Posterior cingulate gyrus (tissue), 11 donors: ENCODE measurements around the gene PALM.
"Not testable (repeated sequence)": the region's sequence is repeated elsewhere in the genome, so short reads cannot be mapped to it uniquely, and the experiment has no call there.

ENCODE experiments used
- DNase-seq, 10 donors: peaks; one replicate each; pipeline versions ENCODE4 v3.0.0 to v3.0.0-alpha.2; 2020 to 2021; ENCODE audit warnings: mixed read lengths in 3 of 10
- intact Hi-C: fragments of 100-400 bp; cut with DNase I; formaldehyde crosslinking; loops from one replicate; pipeline ENCODE4 v1.15.1; 2023

PALM gene, protein sequence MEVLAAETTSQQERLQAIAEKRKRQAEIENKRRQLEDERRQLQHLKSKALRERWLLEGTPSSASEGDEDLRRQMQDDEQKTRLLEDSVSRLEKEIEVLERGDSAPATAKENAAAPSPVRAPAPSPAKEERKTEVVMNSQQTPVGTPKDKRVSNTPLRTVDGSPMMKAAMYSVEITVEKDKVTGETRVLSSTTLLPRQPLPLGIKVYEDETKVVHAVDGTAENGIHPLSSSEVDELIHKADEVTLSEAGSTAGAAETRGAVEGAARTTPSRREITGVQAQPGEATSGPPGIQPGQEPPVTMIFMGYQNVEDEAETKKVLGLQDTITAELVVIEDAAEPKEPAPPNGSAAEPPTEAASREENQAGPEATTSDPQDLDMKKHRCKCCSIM

DNA sequence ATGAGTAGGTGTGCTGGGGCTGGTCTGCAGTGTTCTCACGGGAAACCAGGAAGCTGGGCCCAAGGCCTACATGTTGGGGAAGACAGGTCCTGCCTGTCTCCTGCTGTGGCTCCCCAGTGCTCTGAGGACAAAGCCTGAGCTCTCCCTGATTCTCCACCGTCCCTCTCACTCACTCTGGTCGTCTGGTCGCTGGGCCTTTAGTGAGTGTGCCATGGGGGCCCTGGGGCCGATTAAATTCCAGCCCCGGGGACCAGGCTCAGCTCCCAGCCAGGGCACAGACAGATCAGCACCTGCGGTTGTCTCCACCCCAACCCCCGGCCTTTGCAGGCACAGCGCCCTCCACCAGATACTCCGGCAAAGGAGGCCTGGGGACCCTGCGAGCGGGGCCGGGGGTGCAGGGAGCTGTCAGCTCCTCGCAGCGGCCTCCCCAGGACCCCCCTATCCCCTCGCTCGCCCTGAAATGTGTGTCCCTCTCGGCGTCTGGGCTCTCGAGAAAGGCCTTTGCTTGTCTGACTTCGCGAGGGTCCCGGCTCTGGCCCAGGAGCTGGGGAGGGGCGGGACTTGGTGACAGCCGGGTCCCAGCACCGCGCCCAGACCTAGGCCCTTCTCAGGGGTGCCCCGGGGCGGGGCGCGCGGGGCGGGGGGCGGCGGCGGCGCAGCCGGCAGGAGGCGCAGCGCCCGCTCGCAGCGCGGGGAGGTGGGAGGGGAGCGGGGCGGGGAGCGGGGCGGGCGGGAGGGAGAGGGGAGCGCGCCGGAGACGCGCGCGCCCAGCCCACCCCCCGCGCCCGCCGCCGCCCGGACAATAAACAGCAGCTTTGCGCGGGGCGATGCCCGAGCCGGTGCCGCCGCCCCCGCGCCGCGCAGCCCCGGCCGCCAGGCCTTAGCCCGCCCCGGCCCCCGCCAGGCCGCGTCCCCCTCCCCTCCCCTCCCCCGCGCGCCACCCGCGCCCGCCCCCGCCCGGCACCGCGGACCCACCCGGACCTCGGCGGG is at the start of gene PALM:
Gene PALM, plus strand, starts transcription at position 782 of the 990 bp plus-strand sequence. CDS start 212 bp downstream, outside the sequence.
- intact Hi-C loops: no loop called here
- peak in 2 of 10 donors; percentile 35 to 47 for DNase-seq

DNA sequence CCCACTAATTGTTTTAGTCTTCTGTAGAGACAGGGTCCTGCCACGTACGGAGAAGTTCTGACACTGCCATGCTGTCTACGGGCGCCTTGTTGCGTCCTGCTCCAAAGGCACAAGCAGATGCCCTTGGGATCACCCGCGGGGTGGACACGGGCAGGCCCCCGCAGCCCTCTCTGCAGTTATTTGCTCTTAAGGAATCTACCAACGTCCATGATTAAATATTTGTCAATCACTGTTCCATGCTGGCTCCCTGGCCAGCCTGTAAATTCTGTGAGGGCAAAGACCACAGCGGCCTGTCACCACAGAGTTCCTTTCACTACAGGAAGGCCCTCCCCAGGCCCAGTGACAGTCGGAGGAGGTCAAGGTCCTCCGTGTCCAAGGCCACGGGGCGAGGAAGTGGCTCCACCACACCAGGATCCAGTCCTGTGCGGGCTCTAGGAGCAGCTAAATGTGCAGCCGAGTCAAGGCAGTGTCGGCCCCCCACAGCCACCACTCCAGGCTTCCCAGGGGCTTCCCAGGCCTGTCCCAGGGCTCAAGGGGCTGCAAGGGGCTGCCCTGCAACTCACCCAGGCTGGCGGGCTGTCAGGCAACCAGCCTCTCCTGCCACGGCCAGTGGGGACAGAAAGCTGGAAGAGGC is 47.8 kb upstream of the PALM start:
- intact Hi-C loops: loop anchor here (10.0 kb wide), 2 partner anchors 134 to 264 kb away; partner anchors contain the start of genes ARID3A and PTBP1
- no peak for DNase-seq

DNA sequence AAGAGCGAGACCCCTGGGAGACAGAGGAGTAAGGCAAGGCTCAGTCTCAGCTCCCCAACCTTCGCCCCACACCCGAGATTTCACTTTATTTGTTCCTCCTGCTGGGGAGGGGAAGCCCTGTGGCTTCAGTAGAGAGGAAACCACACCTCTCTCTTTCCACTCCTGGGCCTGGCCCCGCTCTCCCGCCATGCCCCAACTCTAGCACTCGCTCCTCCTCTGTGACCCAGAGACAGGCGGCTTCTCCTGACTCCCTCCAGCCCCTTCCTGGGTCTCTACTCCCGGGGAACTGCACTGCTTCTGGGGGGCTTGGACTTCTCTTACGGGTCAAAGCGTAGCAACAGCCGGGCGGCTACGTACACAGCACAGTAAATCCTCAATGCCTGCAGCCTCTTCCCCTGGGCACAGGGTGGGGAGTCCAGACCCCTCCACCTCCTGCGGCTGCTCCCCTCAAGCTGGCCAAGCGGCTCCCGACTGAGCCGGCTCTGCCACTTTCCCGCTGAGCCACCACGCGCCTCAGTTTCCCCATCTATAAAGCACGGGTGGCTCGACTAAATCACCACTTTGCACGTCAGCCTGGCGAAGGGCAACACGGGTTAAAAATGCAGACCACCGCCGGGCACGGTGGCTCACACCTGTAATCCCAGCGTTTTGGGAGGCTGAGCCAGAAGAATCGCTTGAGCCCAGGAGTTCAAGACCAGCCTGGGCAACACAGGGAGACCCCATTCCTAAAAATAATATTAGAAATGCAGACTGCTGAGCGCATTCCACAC is 47.1 kb upstream of the PALM start:
- no peak for DNase-seq
- intact Hi-C loops: loop anchor here (10.0 kb wide), 2 partner anchors 133 to 263 kb away; partner anchors contain the start of genes ARID3A and PTBP1

DNA sequence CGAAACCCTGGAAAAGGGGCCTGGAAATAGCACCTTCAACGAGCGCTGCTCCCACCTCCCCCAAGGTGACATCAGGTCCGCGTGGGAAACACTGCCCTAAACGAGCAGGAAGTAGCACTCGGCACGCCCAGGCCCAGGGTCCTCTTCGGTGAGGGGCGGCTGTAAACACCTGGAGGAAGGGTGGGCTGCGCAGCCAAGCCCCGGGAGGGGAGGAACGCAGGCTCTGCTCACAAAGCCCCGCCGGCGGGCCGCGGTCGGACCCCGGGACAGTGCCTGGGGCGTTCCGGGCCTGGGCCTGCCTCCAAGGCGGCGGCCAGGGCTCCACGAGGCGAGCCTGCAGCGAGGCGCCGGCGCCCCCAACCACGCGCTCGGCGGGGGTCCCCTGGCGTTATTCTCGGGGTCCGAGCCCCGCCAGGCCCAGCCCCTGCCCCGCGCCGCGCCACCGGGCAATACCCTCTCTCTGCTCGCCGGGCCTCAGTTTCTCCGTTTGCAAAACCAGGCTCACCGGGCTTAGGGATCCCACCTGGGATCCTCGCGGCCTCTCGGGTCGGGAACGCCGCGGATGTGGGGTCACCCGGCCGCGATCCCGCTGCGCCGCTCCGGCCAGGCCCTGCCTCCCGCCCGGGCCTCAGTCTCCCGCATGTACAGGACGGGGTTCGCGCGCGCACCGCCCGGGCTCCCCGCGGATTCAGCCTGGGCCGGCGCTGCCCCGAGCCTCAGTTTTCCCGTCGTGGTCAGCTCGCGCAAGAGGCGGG is 46.4 kb upstream of the PALM start:
- no peak for DNase-seq
- intact Hi-C loops: loop anchor here (10.0 kb wide), 2 partner anchors 132 to 262 kb away; partner anchors contain the start of genes ARID3A and PTBP1

DNA sequence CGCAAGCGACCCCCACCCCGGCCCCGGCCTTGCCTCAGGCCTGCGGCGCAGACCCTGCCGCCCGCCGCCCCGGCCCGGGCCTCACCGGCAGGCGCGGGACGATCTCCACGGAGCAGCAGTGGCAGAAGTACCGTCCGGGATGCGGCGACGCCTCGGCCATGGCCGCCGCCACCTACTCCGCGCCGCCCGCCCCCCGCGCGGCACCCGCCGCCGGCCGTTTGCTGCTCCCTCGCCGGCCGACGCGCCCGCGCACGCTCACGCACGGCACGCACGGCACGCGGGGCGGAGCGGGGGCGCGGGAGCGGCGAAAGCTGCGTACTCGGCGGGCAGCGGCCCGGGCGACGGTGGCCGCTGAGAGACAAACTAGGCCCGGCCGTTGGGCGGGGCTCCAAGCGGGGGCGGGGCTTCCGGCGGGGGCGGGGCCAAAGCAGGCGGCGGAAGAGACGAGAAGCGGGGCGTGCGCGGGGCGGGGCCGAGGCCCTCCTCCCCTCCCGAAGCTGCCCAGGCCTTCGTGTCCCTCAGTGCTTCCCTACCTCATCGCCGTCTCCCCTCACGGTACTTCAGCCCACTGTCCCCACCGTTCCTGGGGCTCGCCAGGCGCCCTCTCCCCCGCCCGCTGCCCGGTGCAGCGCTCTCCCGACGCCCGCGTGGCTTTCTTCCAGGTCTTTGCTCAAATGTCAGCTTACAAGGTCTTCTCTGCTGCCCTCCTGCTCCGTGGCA is 45.6 kb upstream of the PALM start, which contains the start of gene RNF126:
Gene RNF126, minus strand, starts transcription at position 253 of the 720 bp plus-strand sequence. Its CDS starts 93 bp downstream, at position 160.
- intact Hi-C loops: loop anchor here (10.0 kb wide), 2 partner anchors 132 to 262 kb away; partner anchors contain the start of genes ARID3A and PTBP1
- peak; percentile 73 to 97 (median 84) for DNase-seq

DNA sequence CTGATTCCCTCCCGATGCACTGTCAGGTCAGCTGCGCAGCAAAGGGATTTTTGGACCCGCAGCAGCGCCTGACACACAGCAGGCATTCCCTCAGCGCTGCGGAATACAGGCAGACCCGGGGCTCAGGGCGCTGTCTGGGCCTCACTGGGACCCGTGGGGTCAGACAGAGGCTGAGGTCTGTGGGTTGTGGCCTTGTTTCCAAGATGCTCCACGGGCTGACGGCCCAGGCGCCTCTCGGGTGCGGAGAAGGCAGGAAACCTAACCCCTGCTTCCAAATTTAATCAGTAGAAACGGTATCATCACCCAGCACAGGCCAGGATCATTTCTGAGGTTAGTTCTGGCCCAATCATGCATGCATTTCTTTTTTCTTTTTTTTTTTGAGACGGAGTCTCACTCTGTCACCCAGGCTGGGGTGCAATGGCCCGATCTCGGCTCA is 45.0 kb upstream of the PALM start:
- intact Hi-C loops: loop anchor here (10.0 kb wide), 2 partner anchors 131 to 261 kb away; partner anchors contain the start of genes ARID3A and PTBP1
- DNase-seq: no peak

DNA sequence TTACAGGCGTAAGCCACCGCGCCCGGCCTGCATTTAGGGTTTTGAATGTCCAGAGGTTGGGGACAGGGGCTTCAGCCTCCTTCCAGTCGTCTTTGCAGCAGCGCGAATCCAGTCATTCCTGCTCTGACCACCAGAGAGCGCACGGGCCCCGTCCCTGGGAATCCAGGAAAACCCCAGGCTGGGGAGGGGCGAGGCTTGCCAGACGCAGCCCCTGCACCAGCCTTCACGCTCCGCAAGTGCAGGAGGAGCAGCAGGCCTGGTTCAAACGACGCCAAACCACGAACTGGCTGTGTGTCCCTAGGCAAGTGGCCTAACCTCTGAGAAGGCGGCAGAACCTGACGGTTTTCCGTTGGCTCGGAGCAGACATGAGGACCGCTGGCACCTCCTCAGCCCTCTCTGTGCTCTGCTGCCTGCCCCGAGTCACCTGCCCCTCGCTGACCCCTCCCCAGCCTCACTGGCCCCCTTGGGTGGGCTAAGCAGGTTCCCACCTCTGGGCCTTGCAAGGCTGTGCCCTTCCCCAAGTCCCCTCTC is 43.8 kb upstream of the PALM start:
- peak; percentile 63 to 97 (median 84) for DNase-seq
- intact Hi-C loops: loop anchor here (1.0 to 10.0 kb wide), 3 partner anchors 69 to 260 kb away; partner anchors contain the start of genes ARID3A and PTBP1

DNA sequence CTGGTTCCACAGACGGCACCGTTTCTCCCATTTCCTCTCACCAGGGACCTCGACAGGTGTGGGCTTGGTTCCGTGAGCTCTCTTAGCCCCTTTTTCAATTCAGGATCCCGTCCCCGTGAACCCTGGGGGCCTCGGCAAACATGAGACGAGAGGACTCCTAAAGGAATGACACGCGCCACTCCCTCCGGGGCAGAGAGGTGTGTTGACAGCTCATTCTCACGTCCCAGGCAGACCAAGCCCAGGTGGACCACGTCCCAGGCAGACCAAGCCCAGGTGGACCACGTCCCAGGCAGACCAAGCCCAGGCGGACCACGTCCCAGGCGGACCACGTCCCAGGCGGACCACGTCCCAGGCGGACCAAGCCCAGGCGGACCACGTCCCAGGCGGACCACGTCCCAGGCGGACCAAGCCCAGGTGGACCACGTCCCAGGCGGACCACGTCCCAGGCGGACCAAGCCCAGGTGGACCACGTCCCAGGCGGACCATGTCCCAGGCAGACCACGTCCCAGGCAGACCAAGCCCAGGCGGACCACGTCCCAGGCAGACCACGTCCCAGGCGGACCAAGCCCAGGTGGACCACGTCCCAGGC is 41.7 kb upstream of the PALM start:
- DNase-seq: not testable (repeated sequence)
- intact Hi-C loops: loop anchor here (10.0 kb wide), 2 partner anchors 128 to 258 kb away; partner anchors contain the start of genes ARID3A and PTBP1

DNA sequence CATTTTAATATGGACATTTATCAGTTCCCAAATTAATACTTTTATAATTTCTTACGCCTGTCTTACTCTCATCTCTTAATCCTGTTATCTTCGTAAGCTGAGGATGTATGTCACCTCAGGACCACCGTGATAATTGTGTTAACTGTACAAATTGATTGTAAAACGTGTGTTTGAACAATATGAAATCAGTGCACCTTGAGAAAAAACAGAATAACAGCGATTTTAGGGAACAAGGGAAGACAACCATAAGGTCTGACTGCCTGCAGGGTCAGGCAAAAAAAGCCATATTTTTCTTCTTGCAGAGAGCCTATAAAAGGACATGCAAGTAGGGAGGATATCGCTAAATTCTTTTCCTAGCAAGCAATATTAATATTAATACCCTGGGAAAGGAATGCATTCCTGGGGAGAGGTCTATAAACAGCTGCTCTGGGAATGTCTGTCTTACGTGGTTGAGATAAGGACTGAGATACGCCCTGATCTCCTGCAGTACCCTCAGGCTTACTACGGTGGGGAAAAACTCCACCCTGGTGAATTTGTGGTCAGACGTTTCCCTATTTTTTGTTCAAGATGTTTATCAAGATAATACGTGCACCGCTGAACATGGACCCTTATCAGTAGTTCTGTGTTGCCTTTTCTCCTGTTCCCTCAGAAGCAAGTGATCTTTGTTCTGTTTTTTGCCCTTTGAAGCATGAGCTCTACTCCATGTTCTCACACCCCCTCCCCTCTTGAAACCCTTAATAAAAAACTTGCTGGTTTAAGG is 39.9 kb upstream of the PALM start:
- intact Hi-C loops: loop anchor here (10.0 kb wide), 2 partner anchors 126 to 256 kb away; partner anchors contain the start of genes ARID3A and PTBP1
- DNase-seq: not testable (repeated sequence)

DNA sequence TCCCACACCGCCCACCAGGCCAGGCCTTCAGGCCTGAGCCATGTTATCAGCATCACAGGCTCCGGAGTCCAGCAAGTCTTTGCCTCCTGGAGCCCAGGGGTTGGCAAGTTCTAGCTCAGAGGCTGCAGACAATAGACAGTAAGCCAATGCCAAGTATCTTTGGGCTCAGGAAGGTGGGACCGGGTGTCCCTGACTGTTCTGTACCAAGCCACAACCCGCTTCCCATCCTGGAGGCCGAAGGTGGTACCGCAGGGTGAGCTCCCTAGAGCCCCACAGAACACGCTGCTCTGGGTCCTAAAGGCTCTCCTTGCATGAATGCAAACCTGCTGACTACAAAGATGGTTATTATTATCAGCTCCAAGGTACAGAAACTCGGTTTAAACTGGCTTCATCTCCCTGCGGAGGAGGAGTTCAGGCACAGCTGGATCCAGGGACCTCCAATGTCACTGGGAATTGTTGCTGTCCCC is 38.1 kb upstream of the PALM start:
- no peak for DNase-seq
- intact Hi-C loops: no loop called here

DNA sequence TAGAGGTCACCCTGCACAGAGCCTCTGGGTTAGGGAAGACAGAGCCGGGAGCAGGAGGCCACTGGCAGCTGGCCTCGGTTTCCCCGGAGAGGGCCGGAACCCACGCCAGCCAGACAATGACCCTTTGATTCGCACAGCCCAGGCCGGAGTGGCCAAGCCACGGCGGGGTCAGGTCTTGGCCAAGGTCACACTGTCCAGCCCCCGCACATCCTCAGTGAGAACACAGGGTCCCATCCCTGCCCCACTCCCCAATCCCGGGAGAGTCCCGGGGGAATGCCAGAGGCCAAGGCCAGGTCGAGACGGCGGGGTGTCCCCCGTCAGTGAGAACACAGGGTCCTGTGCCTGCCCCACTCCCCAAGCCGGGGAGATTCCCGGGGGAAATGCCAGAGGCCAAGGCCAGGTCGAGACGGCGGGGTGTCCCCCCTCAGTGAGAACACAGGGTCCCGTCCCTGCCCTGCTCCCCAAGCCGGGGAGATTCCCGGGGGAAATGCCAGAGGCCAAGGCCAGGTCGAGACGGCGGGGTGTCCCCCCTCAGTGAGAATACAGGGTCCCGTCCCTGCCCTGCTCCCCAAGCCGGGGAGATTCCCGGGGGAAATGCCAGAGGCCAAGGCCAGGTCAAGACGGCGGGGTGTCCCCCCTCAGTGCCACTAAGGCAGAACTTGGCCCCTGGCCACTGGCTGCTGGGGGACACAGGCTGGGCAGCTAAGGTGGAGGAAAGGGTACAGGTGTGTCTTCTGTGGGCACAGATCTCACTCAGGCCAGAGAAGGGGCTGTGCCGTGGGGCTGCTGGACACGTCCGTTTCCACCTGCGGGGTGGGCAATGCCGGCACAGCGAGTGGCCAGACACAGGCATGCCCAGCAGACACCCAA is 34.2 kb upstream of the PALM start:
- intact Hi-C loops: no loop called here
- DNase-seq: peak in 1 of 10 donors; percentile 68

DNA sequence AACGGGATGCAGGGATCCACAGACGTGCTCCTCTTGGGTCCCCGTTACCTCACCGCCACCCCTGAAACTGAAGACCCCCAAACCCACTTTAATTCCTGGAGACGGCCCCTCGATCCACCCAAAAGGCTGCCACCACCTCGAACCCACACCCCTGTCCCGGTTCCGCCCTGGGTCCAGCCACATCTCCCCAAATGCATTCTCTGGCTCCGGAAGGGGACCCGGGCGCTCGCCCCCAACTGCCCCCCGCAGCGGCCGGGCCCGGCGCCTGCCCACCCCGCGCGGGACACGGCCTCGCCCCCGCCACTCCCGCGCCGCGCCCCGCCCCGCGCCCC is 32.8 kb upstream of the PALM start:
- intact Hi-C loops: no loop called here
- DNase-seq: no peak

DNA sequence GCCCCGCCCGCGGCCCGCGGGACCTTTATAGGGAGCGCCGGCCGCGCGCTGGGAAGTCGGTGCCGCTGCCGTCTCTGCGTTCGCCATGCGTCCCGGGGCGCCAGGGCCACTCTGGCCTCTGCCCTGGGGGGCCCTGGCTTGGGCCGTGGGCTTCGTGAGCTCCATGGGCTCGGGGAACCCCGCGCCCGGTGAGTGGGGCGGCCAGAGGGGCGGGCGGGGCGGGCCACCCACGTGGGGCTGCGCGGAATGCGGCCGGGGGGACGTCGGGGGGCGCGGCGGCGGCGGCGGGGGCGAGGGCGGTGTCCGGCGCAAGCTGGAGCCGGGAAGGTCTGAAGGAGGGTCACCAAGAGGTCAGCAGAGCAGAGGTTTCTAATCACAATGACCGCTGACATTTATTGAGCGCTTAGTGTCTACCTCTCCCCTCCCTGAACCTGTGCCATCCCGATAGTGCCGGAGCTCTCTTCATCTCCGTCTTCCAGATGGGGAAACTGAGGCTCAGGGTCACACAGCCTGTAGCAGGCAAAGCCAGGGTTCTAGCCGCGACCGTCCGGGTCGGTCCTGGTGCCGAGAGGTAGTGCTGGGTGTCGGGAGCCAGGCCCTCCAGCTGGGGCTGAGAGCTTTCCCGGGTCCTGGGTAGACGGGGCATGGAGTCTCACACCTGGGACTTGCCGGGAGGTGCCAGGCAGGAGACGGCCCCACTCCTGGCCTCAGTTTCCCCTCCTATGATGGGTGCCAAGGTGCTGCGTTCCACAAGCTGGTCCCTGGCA is 32.2 kb upstream of the PALM start, which contains the start of gene FSTL3:
Gene FSTL3, plus strand, starts transcription at position 54 of the 767 bp plus-strand sequence. Its CDS starts 32 bp downstream, at position 86.
- intact Hi-C loops: no loop called here
- no peak for DNase-seq

DNA sequence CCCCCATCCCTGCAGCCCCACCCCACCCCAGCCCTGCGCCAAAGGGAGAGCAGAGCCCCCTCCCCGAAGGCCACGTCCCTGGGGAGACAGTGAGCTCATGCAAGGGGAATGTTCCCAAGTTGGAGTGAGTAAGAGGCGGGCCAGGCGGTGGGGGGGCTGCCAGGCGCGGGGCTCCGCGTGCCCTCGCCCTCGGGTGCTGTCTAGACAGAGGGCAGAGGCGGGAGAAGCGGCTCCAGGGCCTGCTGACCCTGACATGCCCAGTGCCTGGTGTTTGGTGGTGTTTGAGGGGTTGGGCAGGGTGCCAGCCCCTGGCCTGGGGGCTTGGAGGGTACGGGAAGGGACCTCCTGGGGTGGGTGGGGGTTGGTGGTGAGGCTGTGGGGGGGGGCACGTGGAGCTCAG is 31.5 kb upstream of the PALM start:
- intact Hi-C loops: no loop called here

More for the DNA sequence above, 31.5 kb upstream of the PALM start:
- DNase-seq: no peak
